B cell (primary cell): ENCODE data around the gene GJB2. TPM values are rescaled to one million over a fixed set of nuclear protein-coding genes. Genes with fewer than 3 reads are reported as not detected.
"Not testable (repeated sequence)": the region's sequence is repeated elsewhere in the genome, so short reads cannot be mapped to it uniquely, and the experiment has no call there.

Experiments
- ATAC-seq: fragments of 200-7000 bp; cut with Tn5 transposase; one replicate; pipeline ENCODE4 v1.10.0; 2021; ENCODE audit warnings: low read depth, mild to moderate bottlenecking, moderate number of reproducible peaks, moderate library complexity
- CTCF ChIA-PET: fragments of 350-600 bp; sonication (Branson Sonifier 250); formaldehyde crosslinking; loops from one replicate; lab custom pipeline; 2021; ENCODE audit warnings: antibody characterized with exemption, inconsistent platforms; lab: Charles Lee
- POLR2A ChIA-PET: fragments of 350-600 bp; sonication (Branson Sonifier 250); formaldehyde crosslinking; loops from one replicate; lab custom pipeline; 2021; ENCODE audit warnings: antibody characterized with exemption; lab: Charles Lee
- DNase-seq: peaks from one replicate; pipeline ENCODE4 v3.0.0; 2013
- H2AFZ ChIP-seq: 2 replicates; pipeline ENCODE4 v1.6.1; 2012; ENCODE audit warnings: mild to moderate bottlenecking, low read depth, low read length; ENCODE audit not compliant: insufficient read depth, poor library complexity, severe bottlenecking
- H3K27ac ChIP-seq, 2 donors: 1 replicate in 1 of 2; 2 replicates in 1 of 2; pipeline ENCODE4 v1.5.1; 2012 to 2013; ENCODE audit warnings: low read length in 2 of 2, mild to moderate bottlenecking in 2 of 2, moderate library complexity in 1 of 2
- H3K27me3 ChIP-seq, 4 experiments: fragments of 200-600 bp in 1 of 4; sonication (generic) in 1 of 4; replicated peaks in 1 of 4; 1 replicate in 2 of 4; 2 replicates in 2 of 4; pipeline versions ENCODE4 v1.6.1 to v1.7.0; 2013 to 2016; ENCODE audit warnings: low read length in 3 of 4, mild to moderate bottlenecking in 2 of 4, mixed read lengths in 1 of 4, moderate library complexity in 1 of 4; ENCODE audit not compliant: insufficient read depth in 4 of 4, control insufficient read depth in 3 of 4; ENCODE audit errors: control extremely low read depth in 1 of 4
- H3K36me3 ChIP-seq, 2 experiments: replicated peaks in 1 of 2; 1 replicate in 1 of 2; 2 replicates in 1 of 2; pipeline versions ENCODE4 v1.6.1 to v1.7.1; 2013; ENCODE audit warnings: low read length in 1 of 2; ENCODE audit not compliant: insufficient read depth in 2 of 2, control insufficient read depth in 1 of 2; ENCODE audit errors: control extremely low read depth in 1 of 2, extremely low read depth in 1 of 2
- H3K4me1 ChIP-seq, 2 donors: fragments of 200-600 bp in 1 of 2; sonication (generic) in 1 of 2; 1 replicate in 1 of 2; 2 replicates in 1 of 2; pipeline versions ENCODE4 v1.5.1 to v1.6.1; 2013 to 2017; ENCODE audit warnings: low read length in 2 of 2; ENCODE audit not compliant: control insufficient read depth in 2 of 2, insufficient read depth in 2 of 2
- H3K4me2 ChIP-seq: replicated peaks from 2 replicates; pipeline ENCODE3; 2012; ENCODE audit warnings: mild to moderate bottlenecking, low read depth, low read length; ENCODE audit not compliant: poor library complexity, severe bottlenecking
- H3K4me3 ChIP-seq, 5 experiments: fragments of 200-600 bp in 1 of 5; sonication (generic) in 1 of 5; 1 replicate in 3 of 5; 2 replicates in 2 of 5; pipeline versions ENCODE4 v1.5.1 to v1.7.0; 2011 to 2016; ENCODE audit warnings: low read length in 4 of 5, mild to moderate bottlenecking in 4 of 5, low read depth in 2 of 5, control low read depth in 1 of 5, moderate library complexity in 1 of 5; ENCODE audit not compliant: insufficient read depth in 1 of 5; ENCODE audit errors: control extremely low read depth in 1 of 5, extremely low read depth in 1 of 5
- H3K79me2 ChIP-seq: fragments of 200-600 bp; sonication (generic); one replicate; pipeline ENCODE4 v1.6.0; 2016; ENCODE audit warnings: low read length; ENCODE audit not compliant: control insufficient read depth, insufficient read depth
- H3K9ac ChIP-seq: fragments of 200-600 bp; sonication (generic); 2 replicates; pipeline ENCODE4 v1.6.1; 2017; ENCODE audit warnings: mild to moderate bottlenecking, low read length, moderate library complexity
- H3K9me3 ChIP-seq, 3 donors: one replicate each; pipeline versions ENCODE4 v1.6.1 to v1.7.1; 2013; ENCODE audit warnings: low read length in 2 of 3; ENCODE audit not compliant: control insufficient read depth in 2 of 3, insufficient read depth in 1 of 3; ENCODE audit errors: control extremely low read depth in 1 of 3
- H4K20me1 ChIP-seq: 2 replicates; pipeline ENCODE4 v1.6.0; 2012; ENCODE audit warnings: mild to moderate bottlenecking, low read length; ENCODE audit not compliant: insufficient read depth, control insufficient read depth, poor library complexity, severe bottlenecking
- H3K27ac Mint-ChIP-seq: one replicate; pipeline ENCODE4 v1.8.0; 2021; ENCODE audit warnings: mixed read lengths
- H3K27me3 Mint-ChIP-seq: one replicate; pipeline ENCODE4 v1.8.0; 2021; ENCODE audit warnings: mixed read lengths
- H3K4me1 Mint-ChIP-seq: one replicate; pipeline ENCODE4 v1.8.0; 2021; ENCODE audit warnings: mixed read lengths
- H3K4me3 Mint-ChIP-seq: one replicate; pipeline ENCODE4 v1.8.0; 2021; ENCODE audit warnings: mixed read lengths
- H3K9me3 Mint-ChIP-seq: one replicate; pipeline ENCODE4 v1.8.0; 2022; ENCODE audit warnings: mixed read lengths; ENCODE audit not compliant: insufficient read depth
- CTCF ChIP-seq: fragments of 200-600 bp; IDR thresholded peaks from one replicate; pipeline ENCODE4 v1.8.0; 2022; ENCODE audit warnings: antibody characterized with exemption, mild to moderate bottlenecking
- EZH2 ChIP-seq: IDR thresholded peaks from 2 replicates; pipeline ENCODE4 v1.6.1; 2012; ENCODE audit warnings: borderline replicate concordance, low read depth, mild to moderate bottlenecking, moderate library complexity, low read length; ENCODE audit not compliant: insufficient read depth, poor library complexity, severe bottlenecking
- WGBS: methylation state at CpG from one replicate; pipeline ENCODE4 v1.1.5; 2013; ENCODE audit warnings: missing lambda C conversion rate; ENCODE audit not compliant: insufficient coverage; 5-methylcytosine and 5-hydroxymethylcytosine counted together
- intact Hi-C: fragments of 100-400 bp; cut with micrococcal nuclease; formaldehyde crosslinking; loops from one replicate; pipeline ENCODE4 v1.10.0; 2022
- polyA plus RNA-seq: library from polyadenylated mRNA; depleted of rRNA; stranded (reverse); fragments of >200 nt; gene quantifications from 2 replicates; pipeline ENCODE4 v1.2.3, GENCODE V29; 2012
- total RNA-seq, 2 donors: library from RNA; stranded (reverse); fragments of 120-200 nt in 1 of 2; gene quantifications; 1 replicate in 1 of 2; 2 replicates in 1 of 2; pipeline versions ENCODE4 v1.2.3 to v1.2.4, GENCODE V29; 2013 to 2022

Gene GJB2
- total and polyA plus RNA-seq, 2 donors (not counting 1 experiment from before 2014, with no cell fraction given) = not detected

GRCh38 chr13:20156702-20157101 lies 36.0 kb downstream of the GJB2 start:
- H3K4me2 ChIP-seq = no peak overlapping the region
- intact Hi-C loops = no loop called here
- TF ChIP-seq EZH2 (no peak), CTCF (no peak)
- POLR2A ChIA-PET = no interaction called here
- Mint-ChIP-seq H3K9me3 (no peaks in the 10 kb centered on the region), H3K4me1 (peaks cover 12% of the 10 kb centered on the region), H3K27ac (no peak overlapping the region), H3K27me3 (peaks cover 8% of the 10 kb centered on the region), H3K4me3 (no peak overlapping the region)
- DNase-seq = no peak
- H4K20me1 ChIP-seq = peaks cover 2% of the 10 kb centered on the region
- no peak overlapping the region for H3K9ac ChIP-seq
- no peak overlapping the region for H3K27ac ChIP-seq
- no peak overlapping the region for H2AFZ ChIP-seq
- CTCF ChIA-PET = interaction anchor here (0.6 kb wide), 1 partner anchor 20 kb away, joined by 3 read pairs; no protein-coding TSS in a partner anchor
- H3K4me3 ChIP-seq = no peak overlapping the region
- peaks cover 3% of the 10 kb centered on the region for H3K79me2 ChIP-seq
- no peak for ATAC-seq
- peaks cover 0 to 2% (median 2%) of the 10 kb centered on the region in 3 donors for H3K9me3 ChIP-seq
- H3K36me3 ChIP-seq = no peaks in the 10 kb centered on the region
- H3K27me3 ChIP-seq = peaks cover 0 to 3% (median 0%) of the 10 kb centered on the region in 4 experiments
- peaks cover 9 to 10% of the 10 kb centered on the region in 2 donors for H3K4me1 ChIP-seq
- no CpG with 5 or more reads among the region's 2 CpGs for WGBS

- ATAC-seq, H3K79me2 ChIP-seq, H4K20me1 ChIP-seq, H3K9me3 Mint-ChIP-seq, intact Hi-C loops, H3K27ac ChIP-seq, H3K4me3 ChIP-seq, H3K4me2 ChIP-seq, H3K27ac Mint-ChIP-seq, H3K27me3 ChIP-seq, H3K9ac ChIP-seq, POLR2A ChIA-PET, H3K36me3 ChIP-seq, CTCF ChIA-PET, H3K4me1 Mint-ChIP-seq, H3K4me1 ChIP-seq, DNase-seq, H2AFZ ChIP-seq, H3K4me3 Mint-ChIP-seq, H3K9me3 ChIP-seq: not testable (repeated sequence)
- WGBS = no CpG with 5 or more reads among the region's 2 CpGs
- peaks cover 31% of the 10 kb centered on the region for H3K27me3 Mint-ChIP-seq
Measured at GRCh38 chr13:20153290-20153689, 39.4 kb downstream of the GJB2 start.
